OCI-LY1 (cell line): Measurements from ENCODE around the gene AGXT2.
"Not testable (repeated sequence)": the region's sequence is repeated elsewhere in the genome, so short reads cannot be mapped to it uniquely, and the experiment has no call there.

Source experiments
- EZH2 ChIP-seq: fragments of 200-600 bp; sonication (generic), shearing (Covaris generic); IDR thresholded peaks from 2 replicates; pipeline ENCODE4 v1.8.0; 2017; ENCODE audit warnings: borderline replicate concordance, mixed run types, mild to moderate bottlenecking, antibody characterized with exemption, low read length, moderate library complexity, mixed read lengths
- TF ChIP-seq, protein P1 (sequence below): fragments of 200-600 bp; sonication (generic), shearing (Covaris generic); IDR thresholded peaks from 2 replicates; pipeline ENCODE4 v1.5.1; 2017; ENCODE audit warnings: mild to moderate bottlenecking, antibody characterized with exemption, low read length, moderate library complexity, mixed read lengths

DNA sequence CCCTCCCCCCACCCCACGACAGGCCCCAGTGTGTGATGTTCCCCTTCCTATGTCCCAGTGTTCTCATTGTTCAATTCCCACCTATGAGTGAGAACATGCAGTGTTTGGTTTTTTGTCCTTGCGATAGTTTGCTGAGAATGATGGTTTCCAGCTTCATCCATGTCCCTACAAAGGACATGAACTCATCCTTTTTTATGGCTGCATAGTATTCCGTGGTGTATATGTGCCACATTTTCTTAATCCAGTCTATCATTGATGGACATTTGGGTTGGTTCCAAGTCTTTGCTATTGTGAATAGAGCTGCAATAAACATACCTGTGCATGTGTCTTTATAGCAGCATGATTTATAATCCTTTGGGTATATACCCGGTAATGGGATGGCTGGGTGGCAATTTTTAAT lies 76.1 kb downstream of the AGXT2 start:
- TF ChIP-seq, protein P1, sequence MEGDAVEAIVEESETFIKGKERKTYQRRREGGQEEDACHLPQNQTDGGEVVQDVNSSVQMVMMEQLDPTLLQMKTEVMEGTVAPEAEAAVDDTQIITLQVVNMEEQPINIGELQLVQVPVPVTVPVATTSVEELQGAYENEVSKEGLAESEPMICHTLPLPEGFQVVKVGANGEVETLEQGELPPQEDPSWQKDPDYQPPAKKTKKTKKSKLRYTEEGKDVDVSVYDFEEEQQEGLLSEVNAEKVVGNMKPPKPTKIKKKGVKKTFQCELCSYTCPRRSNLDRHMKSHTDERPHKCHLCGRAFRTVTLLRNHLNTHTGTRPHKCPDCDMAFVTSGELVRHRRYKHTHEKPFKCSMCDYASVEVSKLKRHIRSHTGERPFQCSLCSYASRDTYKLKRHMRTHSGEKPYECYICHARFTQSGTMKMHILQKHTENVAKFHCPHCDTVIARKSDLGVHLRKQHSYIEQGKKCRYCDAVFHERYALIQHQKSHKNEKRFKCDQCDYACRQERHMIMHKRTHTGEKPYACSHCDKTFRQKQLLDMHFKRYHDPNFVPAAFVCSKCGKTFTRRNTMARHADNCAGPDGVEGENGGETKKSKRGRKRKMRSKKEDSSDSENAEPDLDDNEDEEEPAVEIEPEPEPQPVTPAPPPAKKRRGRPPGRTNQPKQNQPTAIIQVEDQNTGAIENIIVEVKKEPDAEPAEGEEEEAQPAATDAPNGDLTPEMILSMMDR, result not testable (repeated sequence)
- not testable (repeated sequence) for TF ChIP-seq EZH2
